Cardiac fibroblast (primary cell): Measurements from ENCODE around the gene CLHC1.
A peak's percentile ranks its signal among the peaks of the same experiment; 100 is the strongest.

ENCODE experiments used
- DNase-seq, 2 donors: peaks; one replicate each; pipeline versions ENCODE4 v3.0.0 to v3.0.0-alpha.2; 2010; ENCODE audit warnings: low read depth in 2 of 2
- H3K4me3 ChIP-seq, 2 donors: replicated peaks in 1 of 2; 1 replicate in 1 of 2; 2 replicates in 1 of 2; pipeline ENCODE4 v1.5.1; 2011; ENCODE audit warnings: low read depth in 2 of 2, low read length in 2 of 2, mild to moderate bottlenecking in 2 of 2, moderate library complexity in 1 of 2
- CTCF ChIP-seq: IDR thresholded peaks from one replicate; pipeline ENCODE4 v1.5.1; 2011; ENCODE audit warnings: low read depth, mild to moderate bottlenecking, low read length, inconsistent platforms

The CLHC1 gene

GRCh38 chr2:55155764-55156281 is 76.3 kb downstream of the CLHC1 start:
- TF ChIP-seq CTCF, result no peak

GRCh38 chr2:55155206-55155605 is 76.9 kb downstream of the CLHC1 start:
- TF ChIP-seq CTCF, result no peak
- H3K4me3 ChIP-seq, result no peak overlapping the region
- DNase-seq, result no peak

More at GRCh38 chr2:55155764-55156281, 76.3 kb downstream of the CLHC1 start:
- H3K4me3 ChIP-seq, result no peak overlapping the region
- peak; percentile 66 to 75 for DNase-seq

- DNase-seq, result no peak
- no peak overlapping the region for H3K4me3 ChIP-seq
- TF ChIP-seq CTCF, result no peak
Observed at GRCh38 chr2:55154525-55155030, 77.5 kb downstream of the CLHC1 start.

- H3K4me3 ChIP-seq, result no peak overlapping the region
- peak in 1 of 2 donors; percentile 42 for DNase-seq
- TF ChIP-seq CTCF, result no peak
Observed at GRCh38 chr2:55153584-55154299, 78.4 kb downstream of the CLHC1 start.

- peak; percentile 31 to 33 for DNase-seq
- no peak overlapping the region for H3K4me3 ChIP-seq
- TF ChIP-seq CTCF, result no peak
Observed at GRCh38 chr2:55152475-55153412, 79.3 kb downstream of the CLHC1 start.

GRCh38 chr2:55151733-55152433 is 80.2 kb downstream of the CLHC1 start:
- TF ChIP-seq CTCF, result no peak
- no peak overlapping the region for H3K4me3 ChIP-seq
- no peak for DNase-seq
